K562 (cell line): ENCODE results near the gene BNIPL. TPM values are rescaled to one million over a fixed set of nuclear protein-coding genes. Genes with fewer than 3 reads are reported as not detected.
A peak's percentile ranks its signal among the peaks of the same experiment; 100 is the strongest.

ENCODE experiments used
- CBX8 ChIP-seq: fragments of 200-600 bp; sonication (generic); IDR thresholded peaks from 2 replicates; pipeline ENCODE4 v1.6.1; 2012; ENCODE audit warnings: borderline replicate concordance, mixed run types, low read depth, mild to moderate bottlenecking, moderate library complexity, mixed read lengths, low read length, control low read depth, inconsistent platforms; ENCODE audit not compliant: poor library complexity, severe bottlenecking; ENCODE audit errors: extremely low read depth
- DNMT1 ChIP-seq: fragments of 450-650 bp; IDR thresholded peaks from 2 replicates; pipeline ENCODE4 v1.6.1; 2016; ENCODE audit warnings: antibody characterized with exemption, mild to moderate bottlenecking
- EHMT2 ChIP-seq: fragments of 450-650 bp; IDR thresholded peaks from 2 replicates; pipeline ENCODE4 v1.6.1; 2018; ENCODE audit warnings: antibody characterized with exemption
- EZH2 ChIP-seq: IDR thresholded peaks from 2 replicates; pipeline ENCODE4 v1.6.1; 2012; ENCODE audit warnings: low read depth, mild to moderate bottlenecking, inconsistent platforms, low read length, borderline replicate concordance
- MTF1 ChIP-seq: fragments of 250-450 bp; sonication (Bioruptor Pico); IDR thresholded peaks from 2 replicates; pipeline ENCODE4 v1.9.0; 2021; ENCODE audit warnings: moderate library complexity, mild to moderate bottlenecking, inconsistent platforms, borderline replicate concordance
- PHB ChIP-seq: fragments of 250-450 bp; sonication (Bioruptor Pico); IDR thresholded peaks from 2 replicates; pipeline ENCODE4 v1.5.0; 2021
- POLR3G ChIP-seq: IDR thresholded peaks from 2 replicates; pipeline ENCODE4 v1.6.1; 2011; ENCODE audit not compliant: insufficient read length, insufficient replicate concordance; ENCODE audit errors: extremely low read depth
- RHOXF2B ChIP-seq: fragments of 250-450 bp; sonication (Bioruptor Pico); conservative IDR thresholded peaks from 2 replicates; pipeline ENCODE4 v1.5.1; 2021
- ZNF184 ChIP-seq: sonication (generic); formaldehyde crosslinking; IDR thresholded peaks from 2 replicates; pipeline ENCODE4 v1.5.0; 2020; ENCODE audit warnings: missing genetic modification reagents
- ZNF507 ChIP-seq: conservative IDR thresholded peaks from 2 replicates; pipeline ENCODE4 v1.6.1; 2017; ENCODE audit warnings: missing genetic modification characterization, missing compliant biosample characterization
- ZNF75A ChIP-seq: fragments of 450-650 bp; formaldehyde crosslinking; IDR thresholded peaks from 2 replicates; pipeline ENCODE4 v1.4.0; 2020; ENCODE audit warnings: mild to moderate bottlenecking
- ZNF778 ChIP-seq: fragments of 450-650 bp; formaldehyde crosslinking; IDR thresholded peaks from 2 replicates; pipeline ENCODE4 v1.4.0; 2020; ENCODE audit warnings: mild to moderate bottlenecking, moderate library complexity
- polyA plus RNA-seq, 8 experiments: library from polyadenylated mRNA; depleted of rRNA in 4 of 8; stranded (reverse) in 5 of 8; unstranded in 3 of 8; fragments of >200 nt; fragmentation: Nextera tagmentation in 2 of 8; fragmentation: Illumina TruSeq in 1 of 8; extraction: Ambion mirVana in 2 of 8; extraction: Trizol in 1 of 8; gene quantifications; 2 replicates each; pipeline versions ENCODE4 v1.2.1 to v1.2.3, GENCODE V29; 2011 to 2014; ENCODE audit warnings: inconsistent platforms in 1 of 8, missing spikeins in 1 of 8
- total RNA-seq, 7 experiments: library from RNA; depleted of rRNA in 6 of 7; stranded (reverse); fragments of >200 nt in 6 of 7; fragmentation: Illumina TruSeq in 2 of 7; extraction: Trizol in 2 of 7; gene quantifications; 2 replicates each; pipeline versions ENCODE4 v1.2.1 to v1.2.3, GENCODE V29; 2011 to 2021; ENCODE audit warnings: low replicate concordance in 1 of 7
- TF ChIP-seq, protein P1 (sequence below): IDR thresholded peaks from 2 replicates; pipeline ENCODE4 v1.6.1; 2011; ENCODE audit warnings: borderline replicate concordance, low read depth, mild to moderate bottlenecking, moderate library complexity, low read length; ENCODE audit not compliant: insufficient read depth, poor library complexity, severe bottlenecking
- TF ChIP-seq, protein P2 (sequence below): fragments of 450-650 bp; IDR thresholded peaks from 2 replicates; pipeline ENCODE4 v1.6.1; 2016; ENCODE audit warnings: mild to moderate bottlenecking, moderate library complexity

The BNIPL gene
- total and polyA plus RNA-seq, 9 of the 15 experiments (the other 6 are each of a cell fraction or from before 2014, with no cell fraction given): 0.08 to 1.4 (median 0.68) TPM

DNA sequence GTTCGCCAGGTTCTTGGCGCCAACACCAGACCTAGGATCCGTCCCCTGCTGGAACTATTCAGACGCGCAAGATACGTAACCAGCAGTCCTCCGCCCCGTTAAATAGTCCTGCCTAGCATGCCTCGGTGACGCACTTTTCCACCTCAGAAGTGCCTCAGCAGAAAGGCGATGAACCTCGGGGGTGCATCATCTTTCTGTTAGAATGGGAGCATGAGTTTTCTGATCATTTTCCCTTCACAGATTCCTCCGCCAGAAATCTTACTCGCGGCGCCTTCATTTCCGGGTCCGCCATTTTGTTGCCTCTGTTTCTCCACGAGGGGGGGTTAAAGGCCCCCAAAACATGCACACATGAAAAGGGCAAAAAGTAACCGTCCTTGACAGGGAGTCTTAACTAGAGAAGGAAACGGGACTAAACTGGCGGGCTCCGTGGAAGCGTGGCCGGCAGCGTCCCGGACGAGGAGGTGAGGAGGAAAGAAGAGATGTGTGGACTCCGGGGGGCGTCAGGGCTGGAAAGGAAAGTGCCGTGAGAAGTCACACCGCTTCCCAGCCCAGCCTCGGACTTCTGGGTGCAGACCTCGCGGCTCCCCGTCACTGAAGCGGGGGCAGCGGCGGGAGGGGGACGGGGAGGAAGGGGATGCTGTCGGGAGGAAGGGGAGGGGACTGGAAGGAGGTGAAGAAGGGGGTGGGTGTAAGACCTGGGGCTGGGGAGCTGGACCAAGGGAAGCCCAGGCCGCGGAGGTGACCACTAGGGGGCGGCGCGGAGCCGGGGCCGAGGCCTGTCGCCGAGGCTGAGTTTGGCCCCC lies 34.3 kb downstream of the BNIPL start, which contains the start of gene GABPB2 (continued):
- TF ChIP-seq DNMT1: 0 out of 2 replicates have a peak, but pooled peaks have one; percentile 60
- TF ChIP-seq ZNF778 (CRISPR knock-in tag): no peak
- no peak for TF ChIP-seq CBX8
- TF ChIP-seq EHMT2: peak; percentile 40
- TF ChIP-seq PHB (CRISPR knock-in tag): no peak
- no peak for TF ChIP-seq ZNF184 (CRISPR knock-in tag)
- no peak for TF ChIP-seq RHOXF2B (CRISPR knock-in tag)
- TF ChIP-seq MTF1 (CRISPR knock-in tag): no peak
- TF ChIP-seq POLR3G: no peak
- no peak for TF ChIP-seq EZH2
- TF ChIP-seq, protein P1, sequence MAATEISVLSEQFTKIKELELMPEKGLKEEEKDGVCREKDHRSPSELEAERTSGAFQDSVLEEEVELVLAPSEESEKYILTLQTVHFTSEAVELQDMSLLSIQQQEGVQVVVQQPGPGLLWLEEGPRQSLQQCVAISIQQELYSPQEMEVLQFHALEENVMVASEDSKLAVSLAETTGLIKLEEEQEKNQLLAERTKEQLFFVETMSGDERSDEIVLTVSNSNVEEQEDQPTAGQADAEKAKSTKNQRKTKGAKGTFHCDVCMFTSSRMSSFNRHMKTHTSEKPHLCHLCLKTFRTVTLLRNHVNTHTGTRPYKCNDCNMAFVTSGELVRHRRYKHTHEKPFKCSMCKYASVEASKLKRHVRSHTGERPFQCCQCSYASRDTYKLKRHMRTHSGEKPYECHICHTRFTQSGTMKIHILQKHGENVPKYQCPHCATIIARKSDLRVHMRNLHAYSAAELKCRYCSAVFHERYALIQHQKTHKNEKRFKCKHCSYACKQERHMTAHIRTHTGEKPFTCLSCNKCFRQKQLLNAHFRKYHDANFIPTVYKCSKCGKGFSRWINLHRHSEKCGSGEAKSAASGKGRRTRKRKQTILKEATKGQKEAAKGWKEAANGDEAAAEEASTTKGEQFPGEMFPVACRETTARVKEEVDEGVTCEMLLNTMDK: peak; percentile 85
- TF ChIP-seq ZNF75A (CRISPR knock-in tag): no peak
- TF ChIP-seq, protein P2, sequence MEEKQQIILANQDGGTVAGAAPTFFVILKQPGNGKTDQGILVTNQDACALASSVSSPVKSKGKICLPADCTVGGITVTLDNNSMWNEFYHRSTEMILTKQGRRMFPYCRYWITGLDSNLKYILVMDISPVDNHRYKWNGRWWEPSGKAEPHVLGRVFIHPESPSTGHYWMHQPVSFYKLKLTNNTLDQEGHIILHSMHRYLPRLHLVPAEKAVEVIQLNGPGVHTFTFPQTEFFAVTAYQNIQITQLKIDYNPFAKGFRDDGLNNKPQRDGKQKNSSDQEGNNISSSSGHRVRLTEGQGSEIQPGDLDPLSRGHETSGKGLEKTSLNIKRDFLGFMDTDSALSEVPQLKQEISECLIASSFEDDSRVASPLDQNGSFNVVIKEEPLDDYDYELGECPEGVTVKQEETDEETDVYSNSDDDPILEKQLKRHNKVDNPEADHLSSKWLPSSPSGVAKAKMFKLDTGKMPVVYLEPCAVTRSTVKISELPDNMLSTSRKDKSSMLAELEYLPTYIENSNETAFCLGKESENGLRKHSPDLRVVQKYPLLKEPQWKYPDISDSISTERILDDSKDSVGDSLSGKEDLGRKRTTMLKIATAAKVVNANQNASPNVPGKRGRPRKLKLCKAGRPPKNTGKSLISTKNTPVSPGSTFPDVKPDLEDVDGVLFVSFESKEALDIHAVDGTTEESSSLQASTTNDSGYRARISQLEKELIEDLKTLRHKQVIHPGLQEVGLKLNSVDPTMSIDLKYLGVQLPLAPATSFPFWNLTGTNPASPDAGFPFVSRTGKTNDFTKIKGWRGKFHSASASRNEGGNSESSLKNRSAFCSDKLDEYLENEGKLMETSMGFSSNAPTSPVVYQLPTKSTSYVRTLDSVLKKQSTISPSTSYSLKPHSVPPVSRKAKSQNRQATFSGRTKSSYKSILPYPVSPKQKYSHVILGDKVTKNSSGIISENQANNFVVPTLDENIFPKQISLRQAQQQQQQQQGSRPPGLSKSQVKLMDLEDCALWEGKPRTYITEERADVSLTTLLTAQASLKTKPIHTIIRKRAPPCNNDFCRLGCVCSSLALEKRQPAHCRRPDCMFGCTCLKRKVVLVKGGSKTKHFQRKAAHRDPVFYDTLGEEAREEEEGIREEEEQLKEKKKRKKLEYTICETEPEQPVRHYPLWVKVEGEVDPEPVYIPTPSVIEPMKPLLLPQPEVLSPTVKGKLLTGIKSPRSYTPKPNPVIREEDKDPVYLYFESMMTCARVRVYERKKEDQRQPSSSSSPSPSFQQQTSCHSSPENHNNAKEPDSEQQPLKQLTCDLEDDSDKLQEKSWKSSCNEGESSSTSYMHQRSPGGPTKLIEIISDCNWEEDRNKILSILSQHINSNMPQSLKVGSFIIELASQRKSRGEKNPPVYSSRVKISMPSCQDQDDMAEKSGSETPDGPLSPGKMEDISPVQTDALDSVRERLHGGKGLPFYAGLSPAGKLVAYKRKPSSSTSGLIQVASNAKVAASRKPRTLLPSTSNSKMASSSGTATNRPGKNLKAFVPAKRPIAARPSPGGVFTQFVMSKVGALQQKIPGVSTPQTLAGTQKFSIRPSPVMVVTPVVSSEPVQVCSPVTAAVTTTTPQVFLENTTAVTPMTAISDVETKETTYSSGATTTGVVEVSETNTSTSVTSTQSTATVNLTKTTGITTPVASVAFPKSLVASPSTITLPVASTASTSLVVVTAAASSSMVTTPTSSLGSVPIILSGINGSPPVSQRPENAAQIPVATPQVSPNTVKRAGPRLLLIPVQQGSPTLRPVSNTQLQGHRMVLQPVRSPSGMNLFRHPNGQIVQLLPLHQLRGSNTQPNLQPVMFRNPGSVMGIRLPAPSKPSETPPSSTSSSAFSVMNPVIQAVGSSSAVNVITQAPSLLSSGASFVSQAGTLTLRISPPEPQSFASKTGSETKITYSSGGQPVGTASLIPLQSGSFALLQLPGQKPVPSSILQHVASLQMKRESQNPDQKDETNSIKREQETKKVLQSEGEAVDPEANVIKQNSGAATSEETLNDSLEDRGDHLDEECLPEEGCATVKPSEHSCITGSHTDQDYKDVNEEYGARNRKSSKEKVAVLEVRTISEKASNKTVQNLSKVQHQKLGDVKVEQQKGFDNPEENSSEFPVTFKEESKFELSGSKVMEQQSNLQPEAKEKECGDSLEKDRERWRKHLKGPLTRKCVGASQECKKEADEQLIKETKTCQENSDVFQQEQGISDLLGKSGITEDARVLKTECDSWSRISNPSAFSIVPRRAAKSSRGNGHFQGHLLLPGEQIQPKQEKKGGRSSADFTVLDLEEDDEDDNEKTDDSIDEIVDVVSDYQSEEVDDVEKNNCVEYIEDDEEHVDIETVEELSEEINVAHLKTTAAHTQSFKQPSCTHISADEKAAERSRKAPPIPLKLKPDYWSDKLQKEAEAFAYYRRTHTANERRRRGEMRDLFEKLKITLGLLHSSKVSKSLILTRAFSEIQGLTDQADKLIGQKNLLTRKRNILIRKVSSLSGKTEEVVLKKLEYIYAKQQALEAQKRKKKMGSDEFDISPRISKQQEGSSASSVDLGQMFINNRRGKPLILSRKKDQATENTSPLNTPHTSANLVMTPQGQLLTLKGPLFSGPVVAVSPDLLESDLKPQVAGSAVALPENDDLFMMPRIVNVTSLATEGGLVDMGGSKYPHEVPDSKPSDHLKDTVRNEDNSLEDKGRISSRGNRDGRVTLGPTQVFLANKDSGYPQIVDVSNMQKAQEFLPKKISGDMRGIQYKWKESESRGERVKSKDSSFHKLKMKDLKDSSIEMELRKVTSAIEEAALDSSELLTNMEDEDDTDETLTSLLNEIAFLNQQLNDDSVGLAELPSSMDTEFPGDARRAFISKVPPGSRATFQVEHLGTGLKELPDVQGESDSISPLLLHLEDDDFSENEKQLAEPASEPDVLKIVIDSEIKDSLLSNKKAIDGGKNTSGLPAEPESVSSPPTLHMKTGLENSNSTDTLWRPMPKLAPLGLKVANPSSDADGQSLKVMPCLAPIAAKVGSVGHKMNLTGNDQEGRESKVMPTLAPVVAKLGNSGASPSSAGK: peak; percentile 71
- TF ChIP-seq ZNF507 (tag): no peak
